Measurements from ENCODE around the gene UBA1.

- no peak for TF ChIP-seq EZH2 (IDR thresholded peaks at IDR 0.05; ENCODE audit: borderline replicate concordance, low read depth, low read length, severe bottlenecking)
- TF ChIP-seq CTCF (IDR thresholded peaks at IDR 0.05; ENCODE audit: extremely low read depth in 1 of 2, insufficient read depth in 1 of 2, low read depth in 1 of 2, low read length in 2 of 2): no peak
- TF ChIP-seq MYC (IDR thresholded peaks at IDR 0.05; ENCODE audit: low read depth, low read length): no peak
- TF ChIP-seq POLR2A (IDR thresholded peaks at IDR 0.05; ENCODE audit: low read depth, low read length): no peak
- no peak for TF ChIP-seq POLR2AphosphoS5 (IDR thresholded peaks at IDR 0.05; ENCODE audit: insufficient read depth, low read depth, low read length)
- no peak for TF ChIP-seq JUN (IDR thresholded peaks at IDR 0.05; ENCODE audit: borderline replicate concordance, insufficient read depth, insufficient read length, low read depth)
Measured at GRCh38 chrX:47244676-47245075, 51.0 kb downstream of the UBA1 start.

Measured in endothelial cell of umbilical vein (primary cell).